Kidney (tissue), 14 donors: ENCODE data around the gene BUD23. TPM values are rescaled to one million over a fixed set of nuclear protein-coding genes. Genes with fewer than 3 reads are reported as not detected.

ENCODE experiments used
- DNase-seq, 5 donors: peaks; one replicate each; pipeline ENCODE4 v3.0.0-alpha.2; 2013 to 2020
- FAIRE-seq: peaks from 2 replicates; lab custom pipeline; 2012; peaks lifted over from hg19 to GRCh38; lab: Jason Lieb, UNC
- H3K27ac ChIP-seq, 2 donors: one replicate each; pipeline ENCODE4 v1.7.0; 2013; ENCODE audit warnings: low read depth in 2 of 2, low read length in 2 of 2, inconsistent platforms in 1 of 2
- H3K27me3 ChIP-seq: one replicate; pipeline ENCODE4 v1.7.1; 2013; ENCODE audit warnings: low read length, inconsistent platforms; ENCODE audit not compliant: control insufficient read depth, insufficient read depth
- H3K36me3 ChIP-seq, 3 donors: one replicate each; pipeline versions ENCODE4 v1.7.0 to v1.7.1; 2013; ENCODE audit warnings: low read length in 3 of 3, control low read depth in 1 of 3, inconsistent platforms in 1 of 3; ENCODE audit not compliant: insufficient read depth in 3 of 3, control insufficient read depth in 2 of 3
- H3K4me1 ChIP-seq, 3 donors: one replicate each; pipeline versions ENCODE4 v1.7.0 to v1.7.1; 2013; ENCODE audit warnings: low read length in 3 of 3, inconsistent platforms in 1 of 3, low read depth in 1 of 3; ENCODE audit not compliant: control insufficient read depth in 2 of 3, insufficient read depth in 2 of 3
- H3K4me3 ChIP-seq, 3 donors: one replicate each; pipeline versions ENCODE4 v1.7.0 to v1.8.1; 2013; ENCODE audit warnings: low read length in 3 of 3, control low read depth in 1 of 3, inconsistent platforms in 1 of 3
- H3K9ac ChIP-seq, 3 donors: one replicate each; pipeline versions ENCODE4 v1.7.0 to v1.7.1; 2013; ENCODE audit warnings: low read length in 3 of 3, control low read depth in 1 of 3, inconsistent platforms in 1 of 3
- H3K9me3 ChIP-seq, 3 donors: one replicate each; pipeline versions ENCODE4 v1.7.0 to v1.7.1; 2013; ENCODE audit warnings: low read length in 3 of 3, control low read depth in 1 of 3, inconsistent platforms in 1 of 3; ENCODE audit not compliant: control insufficient read depth in 2 of 3, insufficient read depth in 1 of 3
- CTCF ChIP-seq: IDR thresholded peaks from 3 replicates; pipeline ENCODE4 v1.5.1; 2012; ENCODE audit warnings: mild to moderate bottlenecking, moderate library complexity, borderline replicate concordance; ENCODE audit not compliant: insufficient read depth; ENCODE audit errors: extremely low read depth
- intact Hi-C: fragments of 100-400 bp; cut with DNase I; formaldehyde crosslinking; loops from one replicate; pipeline ENCODE4 v1.11.1; 2022
- polyA plus RNA-seq: library from polyadenylated mRNA; stranded (reverse); fragments of 350-450 nt; fragmentation: Illumina TruSeq; extraction: RNeasy Lipid Tissue Mini Kit (QIAGEN cat#74804); gene quantifications from one replicate; pipeline ENCODE4 v1.2.3, GENCODE V29; 2014; ENCODE audit warnings: low read depth, low replicate concordance; ENCODE audit not compliant: insufficient read depth
- total RNA-seq: library from RNA; stranded (reverse); fragmentation: NEBNext Ultra II Directional; extraction: Animal tissue kit (Norgen Biotek cat#: 25700); gene quantifications from one replicate; pipeline ENCODE4 v1.2.1, GENCODE V29; 2021
- donor health status: control.
- donor health status: control.
- donor health status: control.
- donor health status: control.
- donor health status: control.
- donor health status: DM: yes; HTN: yes; CAD: no.
- donor health status: Normal renal cell carcinoma (clear cell type).

The BUD23 gene
- total and polyA plus RNA-seq, 2 donors from 2014 or later: 61.0 to 92.7 TPM

- peak overlapping the region in 1 of 3 donors; percentile 6 for H3K4me3 ChIP-seq
- no peak for FAIRE-seq
These were observed 20.6 kb downstream of the BUD23 start for GRCh38 chr7:73703757-73704639.

GRCh38 chr7:73704640-73705550, 21.5 kb downstream of the BUD23 start:
- FAIRE-seq (no peak), DNase-seq (peak in 1 of 5 donors; percentile 55)
- Histone ChIP-seq H3K9me3 (no peaks in the 10 kb centered on the region), H3K27ac (no peak overlapping the region), H3K9ac (no peak overlapping the region), H3K27me3 (no peaks in the 10 kb centered on the region), H3K36me3 (no peaks in the 10 kb centered on the region), H3K4me1 (no peaks in the 10 kb centered on the region), H3K4me3 (no peak overlapping the region)
- TF ChIP-seq CTCF: no peak
- intact Hi-C loops: no loop called here

More at GRCh38 chr7:73703757-73704639, 20.6 kb downstream of the BUD23 start:
- H3K27me3 ChIP-seq: no peaks in the 10 kb centered on the region
- H3K4me1 ChIP-seq: no peaks in the 10 kb centered on the region
- no peak overlapping the region for H3K27ac ChIP-seq
- intact Hi-C loops: no loop called here
- H3K36me3 ChIP-seq: no peaks in the 10 kb centered on the region
- no peak for TF ChIP-seq CTCF
- DNase-seq: peak in 4 of 5 donors; percentile 82 to 94 (median 88)
- no peak overlapping the region for H3K9ac ChIP-seq
- H3K9me3 ChIP-seq: no peaks in the 10 kb centered on the region

- no peak overlapping the region for H3K9ac ChIP-seq
- intact Hi-C loops: no loop called here
These were observed 22.1 kb downstream of the BUD23 start for GRCh38 chr7:73705551-73705920.

More at GRCh38 chr7:73705551-73705920, 22.1 kb downstream of the BUD23 start:
- H3K36me3 ChIP-seq: no peaks in the 10 kb centered on the region
- no peaks in the 10 kb centered on the region for H3K4me1 ChIP-seq
- no peak overlapping the region for H3K27ac ChIP-seq
- no peak for TF ChIP-seq CTCF
- no peaks in the 10 kb centered on the region for H3K9me3 ChIP-seq
- DNase-seq (no peak), FAIRE-seq (no peak)
- H3K27me3 ChIP-seq: no peaks in the 10 kb centered on the region
- no peak overlapping the region for H3K4me3 ChIP-seq
